HepG2 (cell line): ENCODE measurements around the gene RPL35. TPM values are rescaled to one million over a fixed set of nuclear protein-coding genes. Genes with fewer than 3 reads are reported as not detected.

Experiments
- AGO1 ChIP-seq: fragments of 200-400 bp; formaldehyde crosslinking; IDR thresholded peaks from 2 replicates; pipeline ENCODE4 v1.6.1; 2017; ENCODE audit warnings: mild to moderate bottlenecking, low read depth, low read length, moderate library complexity; ENCODE audit not compliant: poor library complexity, severe bottlenecking
- AKAP8 ChIP-seq: sonication (generic); formaldehyde crosslinking; IDR thresholded peaks from 2 replicates; pipeline ENCODE4 v1.5.1; 2020; ENCODE audit warnings: mild to moderate bottlenecking, missing genetic modification reagents
- ATF1 ChIP-seq: IDR thresholded peaks from 2 replicates; pipeline ENCODE4 v1.6.1; 2016; ENCODE audit warnings: mild to moderate bottlenecking, control low read depth
- CREBL2 ChIP-seq: sonication (generic); formaldehyde crosslinking; IDR thresholded peaks from 2 replicates; pipeline ENCODE4 v1.8.1; 2023; ENCODE audit warnings: missing genetic modification reagents, mild to moderate bottlenecking, borderline replicate concordance
- DR1 ChIP-seq: sonication (generic); formaldehyde crosslinking; IDR thresholded peaks from 2 replicates; pipeline ENCODE4 v1.8.0; 2021; ENCODE audit warnings: mild to moderate bottlenecking, missing genetic modification reagents, inconsistent platforms
- HNRNPH1 ChIP-seq: fragments of 200-400 bp; formaldehyde crosslinking; optimal IDR thresholded peaks from 2 replicates; pipeline ENCODE3; 2017; ENCODE audit warnings: mild to moderate bottlenecking, low read depth, low read length
- HNRNPUL1 ChIP-seq: fragments of 200-400 bp; formaldehyde crosslinking; IDR thresholded peaks from 2 replicates; pipeline ENCODE4 v1.6.1; 2017; ENCODE audit warnings: low read depth, mild to moderate bottlenecking, low read length, moderate library complexity
- MTA1 ChIP-seq: sonication (generic); formaldehyde crosslinking; IDR thresholded peaks from 2 replicates; pipeline ENCODE4 v1.4.0; 2020; ENCODE audit warnings: missing genetic modification reagents, mild to moderate bottlenecking, borderline replicate concordance
- MXD4 ChIP-seq: IDR thresholded peaks from 2 replicates; pipeline ENCODE4 v1.6.1; 2016; ENCODE audit warnings: mild to moderate bottlenecking, missing biosample characterization, missing genetic modification reagents
- NCOA2 ChIP-seq: sonication (generic); formaldehyde crosslinking; IDR thresholded peaks from 2 replicates; pipeline ENCODE4 v1.8.0; 2022; ENCODE audit warnings: inconsistent platforms
- NFE2L1 ChIP-seq: sonication (generic); formaldehyde crosslinking; IDR thresholded peaks from 2 replicates; pipeline ENCODE4 v1.4.0; 2020; ENCODE audit warnings: missing genetic modification reagents, mild to moderate bottlenecking, borderline replicate concordance
- NONO ChIP-seq, 2 experiments: fragments of 450-650 bp in 1 of 2; sonication (generic) in 1 of 2; formaldehyde crosslinking in 1 of 2; IDR thresholded peaks in 1 of 2; conservative IDR thresholded peaks in 1 of 2; 2 replicates each; pipeline versions ENCODE4 v1.6.1 to v1.8.0; 2017 to 2022; ENCODE audit warnings: mild to moderate bottlenecking in 1 of 2, missing genetic modification reagents in 1 of 2, moderate library complexity in 1 of 2
- PLRG1 ChIP-seq: fragments of 450-650 bp; conservative IDR thresholded peaks from 2 replicates; pipeline ENCODE4 v1.6.1; 2016
- SALL1 ChIP-seq: sonication (generic); formaldehyde crosslinking; IDR thresholded peaks from 2 replicates; pipeline ENCODE4 v1.8.0; 2022; ENCODE audit warnings: mild to moderate bottlenecking, missing genetic modification reagents
- TARDBP ChIP-seq: sonication (generic); formaldehyde crosslinking; IDR thresholded peaks from 2 replicates; pipeline ENCODE4 v1.8.0; 2022; ENCODE audit warnings: mild to moderate bottlenecking, missing genetic modification reagents
- TOPORS ChIP-seq: sonication (generic); formaldehyde crosslinking; IDR thresholded peaks from 2 replicates; pipeline ENCODE4 v1.8.0; 2023; ENCODE audit warnings: mild to moderate bottlenecking, missing genetic modification reagents
- ZBTB8A ChIP-seq: sonication (generic); formaldehyde crosslinking; IDR thresholded peaks from 2 replicates; pipeline ENCODE4 v1.4.0; 2020; ENCODE audit warnings: mild to moderate bottlenecking, low read depth, missing genetic modification reagents, borderline replicate concordance
- ZNF577 ChIP-seq: sonication (generic); formaldehyde crosslinking; IDR thresholded peaks from 2 replicates; pipeline ENCODE4 v1.4.0; 2020; ENCODE audit warnings: mild to moderate bottlenecking, low read depth, missing genetic modification reagents, borderline replicate concordance
- ZNF670 ChIP-seq: sonication (generic); formaldehyde crosslinking; IDR thresholded peaks from 2 replicates; pipeline ENCODE4 v1.8.0; 2022; ENCODE audit warnings: mild to moderate bottlenecking, missing genetic modification reagents, borderline replicate concordance
- ZNF687 ChIP-seq: sonication (generic); formaldehyde crosslinking; IDR thresholded peaks from 2 replicates; pipeline ENCODE4 v1.5.1; 2020; ENCODE audit warnings: mild to moderate bottlenecking, missing genetic modification reagents, moderate library complexity
- polyA plus RNA-seq, 8 experiments: library from polyadenylated mRNA; depleted of rRNA in 3 of 8; stranded (reverse) in 7 of 8; unstranded in 1 of 8; fragments of >200 nt; fragmentation: Illumina TruSeq in 4 of 8; extraction: Trizol in 4 of 8; gene quantifications; 2 replicates each; pipeline versions ENCODE4 v1.2.1 to v1.2.3, GENCODE V29; 2011 to 2016; ENCODE audit warnings: low read depth in 4 of 8, missing spikeins in 1 of 8, mixed read lengths in 1 of 8; ENCODE audit not compliant: insufficient read depth in 1 of 8
- total RNA-seq, 5 experiments: library from RNA; depleted of rRNA; stranded (reverse); fragments of >200 nt; fragmentation: Illumina TruSeq; extraction: Trizol; gene quantifications; 2 replicates each; pipeline ENCODE4 v1.2.3, GENCODE V29; 2016; ENCODE audit warnings: low read depth in 1 of 5
- TF ChIP-seq, protein P1 (sequence below): sonication (generic); formaldehyde crosslinking; IDR thresholded peaks from 2 replicates; pipeline ENCODE4 v1.5.0; 2020; ENCODE audit warnings: mild to moderate bottlenecking, missing genetic modification reagents
- TF ChIP-seq, protein P2 (sequence below): sonication (generic); formaldehyde crosslinking; IDR thresholded peaks from 2 replicates; pipeline ENCODE4 v1.8.0; 2022; ENCODE audit warnings: mild to moderate bottlenecking, missing genetic modification reagents, moderate library complexity

The RPL35 gene
- total and polyA plus RNA-seq, 2 of the 13 experiments (the other 11 are each of a cell fraction or from before 2014, with no cell fraction given) = 2,153 to 2,935 TPM

GRCh38 chr9:124855944-124856765 is 5.6 kb downstream of the RPL35 start (continued):
- TF ChIP-seq ZNF687 (CRISPR knock-in tag) (peak; percentile 73), MXD4 (no peak; the same call in 1 of the 2 replicates), MTA1 (CRISPR knock-in tag) (no peak), NCOA2 (CRISPR knock-in tag) (no peak), NONO (IDR thresholded peaks at IDR 0.05) (no peak), NONO (CRISPR knock-in tag; conservative IDR thresholded peaks at IDR 0.05) (peak; percentile 56; the same call in 1 of the 2 replicates), AKAP8 (CRISPR knock-in tag) (peak; percentile 73), CREBL2 (CRISPR knock-in tag) (no peak), HNRNPH1 (peak; percentile 49), PLRG1 (no peak), ZBTB8A (no peak), ZNF670 (CRISPR knock-in tag) (no peak), AGO1 (peak; percentile 94), TARDBP (CRISPR knock-in tag) (no peak), TOPORS (CRISPR knock-in tag) (no peak), NFE2L1 (CRISPR knock-in tag) (no peak), HNRNPUL1 (no peak), SALL1 (CRISPR knock-in tag) (peak; percentile 49), DR1 (0 out of 2 replicates have a peak, but pooled peaks have one; percentile 19), ATF1 (CRISPR knock-in tag) (no peak), ZNF577 (CRISPR knock-in tag) (no peak)
- TF ChIP-seq, protein P1, sequence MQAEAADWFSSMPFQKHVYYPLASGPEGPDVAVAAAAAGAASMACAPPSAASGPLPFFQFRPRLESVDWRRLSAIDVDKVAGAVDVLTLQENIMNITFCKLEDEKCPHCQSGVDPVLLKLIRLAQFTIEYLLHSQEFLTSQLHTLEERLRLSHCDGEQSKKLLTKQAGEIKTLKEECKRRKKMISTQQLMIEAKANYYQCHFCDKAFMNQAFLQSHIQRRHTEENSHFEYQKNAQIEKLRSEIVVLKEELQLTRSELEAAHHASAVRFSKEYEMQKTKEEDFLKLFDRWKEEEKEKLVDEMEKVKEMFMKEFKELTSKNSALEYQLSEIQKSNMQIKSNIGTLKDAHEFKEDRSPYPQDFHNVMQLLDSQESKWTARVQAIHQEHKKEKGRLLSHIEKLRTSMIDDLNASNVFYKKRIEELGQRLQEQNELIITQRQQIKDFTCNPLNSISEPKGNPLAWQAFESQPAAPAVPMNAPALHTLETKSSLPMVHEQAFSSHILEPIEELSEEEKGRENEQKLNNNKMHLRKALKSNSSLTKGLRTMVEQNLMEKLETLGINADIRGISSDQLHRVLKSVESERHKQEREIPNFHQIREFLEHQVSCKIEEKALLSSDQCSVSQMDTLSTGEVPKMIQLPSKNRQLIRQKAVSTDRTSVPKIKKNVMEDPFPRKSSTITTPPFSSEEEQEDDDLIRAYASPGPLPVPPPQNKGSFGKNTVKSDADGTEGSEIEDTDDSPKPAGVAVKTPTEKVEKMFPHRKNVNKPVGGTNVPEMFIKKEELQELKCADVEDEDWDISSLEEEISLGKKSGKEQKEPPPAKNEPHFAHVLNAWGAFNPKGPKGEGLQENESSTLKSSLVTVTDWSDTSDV (CRISPR knock-in tag) = no peak
- TF ChIP-seq, protein P2, sequence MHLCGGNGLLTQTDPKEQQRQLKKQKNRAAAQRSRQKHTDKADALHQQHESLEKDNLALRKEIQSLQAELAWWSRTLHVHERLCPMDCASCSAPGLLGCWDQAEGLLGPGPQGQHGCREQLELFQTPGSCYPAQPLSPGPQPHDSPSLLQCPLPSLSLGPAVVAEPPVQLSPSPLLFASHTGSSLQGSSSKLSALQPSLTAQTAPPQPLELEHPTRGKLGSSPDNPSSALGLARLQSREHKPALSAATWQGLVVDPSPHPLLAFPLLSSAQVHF = no peak
